Measurements from ENCODE around the gene SOX6.

- TF ChIP-seq CTCF (optimal IDR thresholded peaks at IDR 0.05 in 1 of 3, IDR thresholded peaks at IDR 0.05 in 1 of 3, conservative IDR thresholded peaks at IDR 0.05 in 1 of 3; ENCODE audit: extremely low read depth in 1 of 3, insufficient read depth in 2 of 3, low read length in 3 of 3), result no peak
- TF ChIP-seq EZH2 (IDR thresholded peaks at IDR 0.05; ENCODE audit: low read length), result no peak
Observed at GRCh38 chr11:16158426-16158994, 197.8 kb downstream of the SOX6 start.

Measured in keratinocyte (primary cell).